ENCODE results near the gene UMAD1.

The UMAD1 gene

GRCh38 chr7:7881581-7881980 is 241.0 kb downstream of the UMAD1 start:
- no peak for DNase-seq (ENCODE audit: low read depth in 2 of 2, low spot score in 1 of 2)

DNA sequence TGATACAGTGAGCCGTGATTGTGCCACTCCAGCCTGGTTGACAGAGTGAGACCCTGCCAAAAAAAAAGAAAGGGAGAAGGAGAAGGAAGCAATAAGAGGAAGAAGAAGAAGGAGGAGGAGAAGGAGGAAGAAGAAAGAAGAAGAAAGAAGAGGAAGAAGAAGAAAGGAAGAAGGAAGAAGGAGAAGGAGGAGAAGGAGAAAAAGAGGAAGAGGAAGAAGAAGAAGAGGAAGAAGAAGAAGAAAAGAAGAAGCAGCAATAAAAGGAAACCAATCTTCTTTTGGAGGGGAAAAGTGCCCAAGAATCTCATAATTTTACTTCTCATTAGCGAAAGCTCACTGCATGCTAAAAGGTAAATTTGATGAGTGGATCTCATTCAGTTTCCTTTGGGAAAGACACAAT is 242.3 kb downstream of the UMAD1 start:
- no peak for DNase-seq (ENCODE audit: low read depth in 2 of 2, low spot score in 1 of 2)

GRCh38 chr7:7883394-7883793 is 242.8 kb downstream of the UMAD1 start:
- DNase-seq (ENCODE audit: low read depth in 2 of 2, low spot score in 1 of 2) = no peak

GRCh38 chr7:7884855-7885254 is 244.3 kb downstream of the UMAD1 start:
- no peak for DNase-seq (ENCODE audit: low read depth in 2 of 2, low spot score in 1 of 2)

GRCh38 chr7:7889791-7890568 is 249.4 kb downstream of the UMAD1 start:
- DNase-seq (ENCODE audit: low read depth in 2 of 2, low spot score in 1 of 2) = no peak

DNA sequence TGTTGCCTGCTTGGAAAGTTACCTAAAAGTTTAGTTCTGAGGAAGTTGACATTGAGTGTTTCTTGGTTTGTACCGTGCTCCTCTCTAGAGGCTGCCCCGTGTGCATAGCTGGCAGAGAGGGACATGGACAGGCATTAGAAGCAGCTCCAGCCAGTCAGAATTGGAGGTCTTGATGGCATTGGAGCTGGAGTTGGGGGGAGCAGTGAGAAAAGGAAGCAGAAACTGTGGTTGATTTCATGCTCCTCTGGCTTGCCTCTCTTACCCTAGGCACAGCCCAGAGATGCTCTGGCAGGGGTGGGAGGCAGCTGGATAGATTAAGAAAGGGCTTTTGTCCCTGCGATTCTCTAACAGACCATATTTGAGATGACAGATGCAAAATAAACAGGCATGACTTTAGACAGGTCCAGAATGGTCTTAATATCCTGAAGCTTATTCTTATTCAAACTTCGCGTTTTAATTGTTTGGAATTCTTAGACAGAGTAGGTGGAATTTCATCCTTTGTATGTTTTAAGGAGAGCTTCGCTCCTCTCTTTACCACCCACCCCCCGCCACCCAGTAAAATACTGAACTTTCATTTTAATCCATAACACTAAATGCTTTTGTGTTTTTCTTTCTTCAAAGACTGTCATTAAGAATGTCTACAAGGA is 254.6 kb downstream of the UMAD1 start:
- DNase-seq (ENCODE audit: low read depth in 2 of 2, low spot score in 1 of 2) = no peak

GRCh38 chr7:7895754-7896153 is 255.2 kb downstream of the UMAD1 start:
- DNase-seq (ENCODE audit: low read depth in 2 of 2, low spot score in 1 of 2) = no peak

DNA sequence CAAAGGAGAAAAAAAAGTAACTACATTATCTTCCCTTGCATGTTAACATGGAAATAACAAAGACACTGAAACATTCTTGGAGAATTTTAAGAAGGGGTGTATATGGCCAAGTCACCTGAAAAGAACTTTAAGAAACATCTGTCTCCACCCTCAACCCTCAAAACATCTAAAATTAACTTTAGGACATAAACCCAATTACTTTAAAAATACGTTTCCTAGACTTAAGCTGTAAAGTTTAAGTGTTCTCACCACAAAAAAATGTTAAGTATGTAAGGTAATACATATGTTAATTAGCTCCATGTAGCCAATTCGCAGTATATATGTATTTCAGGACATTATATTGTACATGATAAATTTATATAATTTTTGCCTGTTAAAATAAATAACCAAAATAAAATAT is 257.0 kb downstream of the UMAD1 start:
- DNase-seq (ENCODE audit: low read depth in 2 of 2, low spot score in 1 of 2) = no peak

- DNase-seq (ENCODE audit: low read depth in 2 of 2, low spot score in 1 of 2) = no peak
These were observed 257.5 kb downstream of the UMAD1 start for GRCh38 chr7:7897949-7898515.

- DNase-seq (ENCODE audit: low read depth in 2 of 2, low spot score in 1 of 2) = no peak
These were observed 262.3 kb downstream of the UMAD1 start for GRCh38 chr7:7902845-7903244.

DNA sequence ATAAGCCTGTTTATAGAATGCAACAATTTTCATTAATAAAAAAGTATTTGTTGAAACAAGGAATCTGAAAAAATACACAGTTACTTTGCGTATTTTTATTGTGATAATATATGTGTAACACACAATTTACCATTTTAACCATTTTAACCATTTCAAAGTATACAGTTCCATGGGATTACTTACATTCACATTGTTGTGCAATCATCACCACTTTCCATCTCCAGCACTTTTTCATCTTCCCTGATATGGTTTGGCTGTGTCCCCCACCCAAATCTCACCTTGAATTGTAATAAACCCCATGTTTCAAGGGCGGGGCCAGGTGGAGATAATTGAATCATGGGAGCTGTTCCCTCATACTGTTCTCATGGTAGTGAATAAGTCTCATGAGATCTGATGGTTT is 266.8 kb downstream of the UMAD1 start:
- DNase-seq (ENCODE audit: low read depth in 2 of 2, low spot score in 1 of 2) = no peak

- no peak for DNase-seq (ENCODE audit: low read depth in 2 of 2, low spot score in 1 of 2)
These were observed 268.1 kb downstream of the UMAD1 start for GRCh38 chr7:7908622-7909145.

DNA sequence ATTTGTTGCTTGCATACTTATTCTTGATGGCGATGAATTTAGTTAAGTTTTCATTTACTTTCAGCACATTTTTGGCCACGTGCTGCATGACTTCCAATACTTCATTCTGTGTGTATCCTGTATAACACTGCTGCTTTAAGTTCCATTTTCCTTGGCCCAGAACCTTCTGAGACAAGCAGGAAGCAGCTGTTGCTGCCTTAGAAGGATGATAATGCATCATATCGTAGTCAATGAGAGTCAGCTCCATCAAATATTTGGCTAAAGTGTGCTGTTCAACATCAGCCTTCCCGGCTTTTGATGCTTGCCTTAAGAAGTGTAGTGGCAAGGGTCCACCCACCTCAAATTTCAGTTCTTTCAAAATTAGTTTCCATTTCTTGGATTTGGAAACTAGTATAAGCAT is 268.8 kb downstream of the UMAD1 start:
- no peak for DNase-seq (ENCODE audit: low read depth in 2 of 2, low spot score in 1 of 2)

- DNase-seq (ENCODE audit: low read depth in 2 of 2, low spot score in 1 of 2) = no peak
These were observed 271.0 kb downstream of the UMAD1 start for GRCh38 chr7:7911369-7912123.

DNA sequence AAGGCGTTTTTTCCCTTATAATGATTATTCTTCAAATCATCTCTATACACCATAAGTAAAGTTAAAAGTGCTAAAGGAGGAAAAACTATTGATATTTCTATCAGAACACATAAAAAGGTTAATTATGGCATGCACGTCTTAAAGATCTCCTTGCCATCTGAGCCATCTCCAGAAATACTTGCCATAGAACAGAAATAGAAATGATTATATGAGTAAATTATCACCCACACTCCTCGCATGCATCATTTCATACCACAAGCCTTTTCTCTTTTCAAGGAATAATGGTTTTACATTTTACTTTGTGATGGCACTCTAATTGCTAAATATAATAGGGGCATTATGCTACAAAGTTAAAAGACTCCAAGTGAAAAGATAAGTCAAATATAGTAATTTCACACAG is 272.4 kb downstream of the UMAD1 start:
- DNase-seq (ENCODE audit: low read depth in 2 of 2, low spot score in 1 of 2) = no peak

GRCh38 chr7:7913504-7913903 is 273.0 kb downstream of the UMAD1 start:
- DNase-seq (ENCODE audit: low read depth in 2 of 2, low spot score in 1 of 2) = no peak

DNA sequence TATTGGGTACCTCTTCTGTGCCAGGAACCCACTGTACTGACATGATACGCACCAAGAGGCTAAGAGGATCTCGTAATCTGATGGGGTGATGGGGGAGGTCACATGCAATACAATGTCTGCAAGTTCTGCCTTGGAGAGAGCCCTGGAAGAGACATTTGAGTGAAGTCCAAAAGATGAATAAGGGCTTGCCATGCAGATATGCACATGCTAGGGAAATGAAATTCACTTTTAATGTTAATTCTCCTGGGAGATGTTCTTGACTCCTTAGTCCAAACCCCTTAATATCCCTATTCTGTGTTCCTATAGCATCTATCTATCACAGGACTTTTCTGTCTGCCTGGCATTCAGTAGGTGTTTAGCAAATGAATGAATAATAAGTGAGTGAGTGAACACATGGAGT is 274.0 kb downstream of the UMAD1 start:
- DNase-seq (ENCODE audit: low read depth in 2 of 2, low spot score in 1 of 2) = no peak

- DNase-seq (ENCODE audit: low read depth in 2 of 2, low spot score in 1 of 2) = no peak
These were observed 275.5 kb downstream of the UMAD1 start for GRCh38 chr7:7916064-7916463.

GRCh38 chr7:7917593-7917992 is 277.0 kb downstream of the UMAD1 start:
- no peak for DNase-seq (ENCODE audit: low read depth in 2 of 2, low spot score in 1 of 2)

- no peak for DNase-seq (ENCODE audit: low read depth in 2 of 2, low spot score in 1 of 2)
These were observed 278.3 kb downstream of the UMAD1 start for GRCh38 chr7:7918736-7919448.

DNA sequence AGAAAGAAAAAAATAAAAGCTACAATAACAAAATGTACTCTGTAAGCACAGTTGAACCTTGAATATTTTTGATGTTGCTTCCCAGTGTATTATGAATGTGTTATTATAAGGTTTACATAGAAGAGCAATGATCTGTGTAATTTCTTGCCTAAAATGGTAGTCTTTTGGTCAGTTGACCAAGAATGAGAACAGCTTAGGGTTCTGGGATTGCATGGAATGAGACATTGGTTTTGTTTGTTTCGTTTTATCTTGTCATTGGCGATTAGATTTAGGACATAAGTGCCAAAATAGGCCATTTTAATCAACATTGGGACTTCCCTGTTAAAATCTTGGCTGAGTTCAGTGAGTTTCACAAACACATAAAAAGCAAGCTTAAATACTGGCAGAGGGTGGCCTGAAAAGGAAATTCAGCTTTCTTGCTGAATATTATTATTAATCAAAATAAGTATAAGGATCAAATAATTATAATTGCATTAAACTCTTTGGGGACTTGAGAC is 278.9 kb downstream of the UMAD1 start:
- no peak for DNase-seq (ENCODE audit: low read depth in 2 of 2, low spot score in 1 of 2)
